ENCODE data around the gene HS6ST3. TPM values are rescaled to one million over a fixed set of nuclear protein-coding genes. Genes with fewer than 3 reads are reported as not detected.

HS6ST3 gene
- total and polyA plus RNA-seq, 2 donors (not counting 3 experiments of a cell fraction or from before 2014, with no cell fraction given), result 0.03 to 0.15 TPM

GRCh38 chr13:96193728-96194310 is 103.9 kb downstream of the HS6ST3 start:
- no peaks in the 10 kb centered on the region for H4K20me1 ChIP-seq (replicated peaks; ENCODE audit: control insufficient read depth, extremely low read depth, insufficient read depth, low read length)
- no peak overlapping the region for H3K4me2 ChIP-seq (ENCODE audit: insufficient read depth, low read length)
- H3K79me2 ChIP-seq (ENCODE audit: control insufficient read depth, insufficient read depth, low read length), result no peaks in the 10 kb centered on the region
- ChIA-PET POLR2A (no interaction called here), CTCF (interaction anchor here (1.1 kb wide), 1 partner anchor 10 kb away, joined by 3 read pairs; no protein-coding TSS in a partner anchor)
- H3K9me3 ChIP-seq (replicated peaks; ENCODE audit: control insufficient read depth, insufficient read depth, low read length), result no peaks in the 10 kb centered on the region
- no peak overlapping the region for H2AFZ ChIP-seq (ENCODE audit: low read depth, low read length)
- intact Hi-C loops (cut with micrococcal nuclease), result no loop called here
- DNase-seq (ENCODE audit: low read depth, low spot score) (no peak), FAIRE-seq (no peak)
- no TSS peak for BruUV-seq (replicated peaks)
- H3K27me3 ChIP-seq (ENCODE audit: control insufficient read depth in 2 of 2, insufficient read depth in 2 of 2, low read length in 2 of 2), result no peaks in the 10 kb centered on the region
- no peaks in the 10 kb centered on the region for H3K36me3 ChIP-seq (ENCODE audit: control insufficient read depth in 2 of 2, extremely low read depth in 1 of 2, insufficient read depth in 2 of 2, low read length in 2 of 2)
- no peak overlapping the region for H3K4me3 ChIP-seq (replicated peaks in 1 of 3; ENCODE audit: insufficient read depth in 1 of 3, low read depth in 1 of 3, low read length in 3 of 3)
- no peak overlapping the region for H3K27ac ChIP-seq (ENCODE audit: insufficient read depth, low read depth, low read length)
- no peaks in the 10 kb centered on the region for H3K4me1 ChIP-seq (ENCODE audit: control insufficient read depth, extremely low read depth, insufficient read depth, low read length)
- no peak for TF ChIP-seq FOS (IDR thresholded peaks at IDR 0.05; ENCODE audit: borderline replicate concordance, insufficient read depth, low read length)
- TF ChIP-seq POLR2A (IDR thresholded peaks at IDR 0.05; ENCODE audit: low read depth, low read length), result no peak
- TF ChIP-seq EZH2 (IDR thresholded peaks at IDR 0.05; ENCODE audit: borderline replicate concordance, low read depth, low read length, severe bottlenecking), result no peak
- TF ChIP-seq, protein P1, sequence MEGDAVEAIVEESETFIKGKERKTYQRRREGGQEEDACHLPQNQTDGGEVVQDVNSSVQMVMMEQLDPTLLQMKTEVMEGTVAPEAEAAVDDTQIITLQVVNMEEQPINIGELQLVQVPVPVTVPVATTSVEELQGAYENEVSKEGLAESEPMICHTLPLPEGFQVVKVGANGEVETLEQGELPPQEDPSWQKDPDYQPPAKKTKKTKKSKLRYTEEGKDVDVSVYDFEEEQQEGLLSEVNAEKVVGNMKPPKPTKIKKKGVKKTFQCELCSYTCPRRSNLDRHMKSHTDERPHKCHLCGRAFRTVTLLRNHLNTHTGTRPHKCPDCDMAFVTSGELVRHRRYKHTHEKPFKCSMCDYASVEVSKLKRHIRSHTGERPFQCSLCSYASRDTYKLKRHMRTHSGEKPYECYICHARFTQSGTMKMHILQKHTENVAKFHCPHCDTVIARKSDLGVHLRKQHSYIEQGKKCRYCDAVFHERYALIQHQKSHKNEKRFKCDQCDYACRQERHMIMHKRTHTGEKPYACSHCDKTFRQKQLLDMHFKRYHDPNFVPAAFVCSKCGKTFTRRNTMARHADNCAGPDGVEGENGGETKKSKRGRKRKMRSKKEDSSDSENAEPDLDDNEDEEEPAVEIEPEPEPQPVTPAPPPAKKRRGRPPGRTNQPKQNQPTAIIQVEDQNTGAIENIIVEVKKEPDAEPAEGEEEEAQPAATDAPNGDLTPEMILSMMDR (IDR thresholded peaks at IDR 0.05; ENCODE audit: extremely low read depth in 1 of 2, insufficient read depth in 1 of 2, low read depth in 1 of 2, low read length in 2 of 2), result no peak
- TF ChIP-seq JUN (IDR thresholded peaks at IDR 0.05; ENCODE audit: borderline replicate concordance, insufficient read depth, insufficient read length, low read depth), result no peak
- TF ChIP-seq MAX (IDR thresholded peaks at IDR 0.05; ENCODE audit: insufficient read depth, insufficient read length), result no peak
- no peak for TF ChIP-seq GATA2 (IDR thresholded peaks at IDR 0.05; ENCODE audit: insufficient read depth, insufficient read length, low read depth, low read length)
- H3K9me1 ChIP-seq (replicated peaks; ENCODE audit: control insufficient read depth, extremely low read depth, insufficient read depth, low read length), result no peaks in the 10 kb centered on the region
- H3K9ac ChIP-seq (replicated peaks; ENCODE audit: extremely low read depth, insufficient read depth, low read length), result no peak overlapping the region
- dilution Hi-C loops (cut with MboI; ENCODE audit: extremely low pct_ligation_motif_present, low sequenced_read_pairs), result no loop called here

Data from endothelial cell of umbilical vein (primary cell).